ENCODE data around the gene TTC21B.

Gene TTC21B

DNA sequence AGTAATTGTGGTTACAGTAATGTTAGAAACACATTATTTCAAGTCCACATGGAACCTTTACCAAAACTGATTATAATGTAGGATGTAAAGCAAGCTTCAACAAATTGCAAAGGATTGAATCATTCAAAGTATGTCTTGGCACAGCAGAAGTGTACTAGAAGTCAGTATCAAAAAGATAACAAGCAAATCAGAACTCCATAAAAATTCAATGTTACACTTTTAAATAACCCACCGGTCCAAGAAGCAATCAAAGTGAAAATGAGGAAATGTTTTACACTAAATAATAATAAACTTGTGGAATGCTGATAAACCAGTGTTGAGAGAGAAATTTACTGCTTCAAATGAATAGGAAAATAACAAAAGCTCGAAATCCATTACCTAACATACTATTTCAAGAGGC lies 47.7 kb downstream of the TTC21B start:
- peak overlapping the region; percentile 5; the same call in 1 of the 2 replicates for H3K27ac ChIP-seq
- TF ChIP-seq, protein P1, sequence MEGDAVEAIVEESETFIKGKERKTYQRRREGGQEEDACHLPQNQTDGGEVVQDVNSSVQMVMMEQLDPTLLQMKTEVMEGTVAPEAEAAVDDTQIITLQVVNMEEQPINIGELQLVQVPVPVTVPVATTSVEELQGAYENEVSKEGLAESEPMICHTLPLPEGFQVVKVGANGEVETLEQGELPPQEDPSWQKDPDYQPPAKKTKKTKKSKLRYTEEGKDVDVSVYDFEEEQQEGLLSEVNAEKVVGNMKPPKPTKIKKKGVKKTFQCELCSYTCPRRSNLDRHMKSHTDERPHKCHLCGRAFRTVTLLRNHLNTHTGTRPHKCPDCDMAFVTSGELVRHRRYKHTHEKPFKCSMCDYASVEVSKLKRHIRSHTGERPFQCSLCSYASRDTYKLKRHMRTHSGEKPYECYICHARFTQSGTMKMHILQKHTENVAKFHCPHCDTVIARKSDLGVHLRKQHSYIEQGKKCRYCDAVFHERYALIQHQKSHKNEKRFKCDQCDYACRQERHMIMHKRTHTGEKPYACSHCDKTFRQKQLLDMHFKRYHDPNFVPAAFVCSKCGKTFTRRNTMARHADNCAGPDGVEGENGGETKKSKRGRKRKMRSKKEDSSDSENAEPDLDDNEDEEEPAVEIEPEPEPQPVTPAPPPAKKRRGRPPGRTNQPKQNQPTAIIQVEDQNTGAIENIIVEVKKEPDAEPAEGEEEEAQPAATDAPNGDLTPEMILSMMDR (conservative IDR thresholded peaks at IDR 0.05), result no peak

DNA sequence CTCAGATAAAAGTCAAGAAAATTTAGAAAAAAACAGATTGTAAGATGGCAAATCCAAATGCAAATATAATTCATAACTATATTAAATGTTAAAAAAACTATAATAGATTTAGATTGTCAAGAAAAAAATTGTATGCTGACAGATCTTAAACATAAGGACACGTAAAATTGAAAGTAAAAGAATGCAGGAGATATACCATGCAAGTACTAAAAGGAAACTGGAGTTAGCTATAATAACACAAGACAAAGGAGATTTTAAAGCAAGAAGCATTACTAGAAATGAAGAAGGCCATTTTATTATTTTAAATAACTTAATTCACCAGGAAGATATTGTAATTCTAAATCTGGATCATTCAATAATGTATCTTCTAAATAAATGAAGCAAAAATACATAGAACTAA lies 48.3 kb downstream of the TTC21B start:
- TF ChIP-seq, protein P1 (conservative IDR thresholded peaks at IDR 0.05), result no peak
- no peak overlapping the region for H3K27ac ChIP-seq

DNA sequence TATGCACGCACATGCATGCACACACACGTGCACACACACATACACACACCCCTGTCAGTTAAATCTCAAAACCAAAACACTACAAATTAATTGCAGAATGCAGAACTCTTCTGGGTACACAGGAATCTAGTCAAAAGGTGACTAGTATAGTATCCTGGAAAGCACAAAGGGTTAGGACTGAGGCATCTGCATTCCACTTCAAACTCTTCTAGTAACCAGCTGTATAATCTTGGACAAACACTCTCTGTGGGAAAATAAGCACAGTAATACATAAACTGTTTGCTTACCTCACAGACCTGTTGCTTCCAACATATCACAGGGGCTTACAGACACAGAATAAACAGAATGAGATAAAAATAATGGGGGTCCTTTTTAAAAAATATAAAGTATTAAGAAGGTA lies 49.1 kb downstream of the TTC21B start:
- TF ChIP-seq, protein P1 (conservative IDR thresholded peaks at IDR 0.05), result no peak
- peak overlapping the region; percentile 6; the same call in 1 of the 2 replicates for H3K27ac ChIP-seq

DNA sequence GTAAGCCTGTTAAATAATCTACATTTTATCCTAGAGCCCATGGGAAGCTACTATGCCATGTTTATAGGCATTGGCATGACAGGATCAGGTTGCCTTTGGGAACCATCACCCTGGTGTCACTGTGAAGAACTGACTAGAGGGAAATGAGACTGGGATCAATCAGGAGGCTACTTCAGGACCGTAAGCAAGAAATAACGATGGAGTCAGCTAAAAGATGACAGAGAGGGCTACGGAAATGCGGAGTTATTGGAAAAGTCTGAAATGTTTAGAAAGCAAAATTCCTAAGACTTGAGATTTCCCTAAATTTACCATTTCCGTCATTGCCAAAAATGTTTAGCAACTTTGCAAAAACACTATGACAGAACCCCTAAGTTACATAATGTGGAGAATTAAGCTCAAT lies 50.2 kb downstream of the TTC21B start:
- TF ChIP-seq, protein P1 (conservative IDR thresholded peaks at IDR 0.05), result no peak
- peak overlapping the region; percentile 84 for H3K27ac ChIP-seq

DNA sequence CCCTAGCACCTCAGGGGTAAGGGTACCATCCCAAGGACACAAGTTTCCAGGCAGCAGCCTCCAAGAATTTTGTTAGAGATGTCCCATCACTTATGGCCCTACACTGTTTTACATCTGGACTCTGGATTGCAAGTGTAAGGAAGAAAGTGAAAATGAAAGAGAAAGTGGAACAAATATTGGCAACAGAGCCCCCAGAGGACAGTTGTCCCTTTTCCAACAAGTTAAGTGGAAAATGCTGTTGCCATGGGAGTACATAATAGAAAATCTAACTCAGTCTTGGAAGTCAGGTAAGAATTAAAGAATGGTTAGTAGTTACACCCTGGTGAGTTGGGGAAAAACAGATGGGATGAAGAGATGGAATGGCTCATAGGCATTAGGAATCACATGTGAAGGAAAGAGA lies 50.6 kb downstream of the TTC21B start:
- H3K27ac ChIP-seq, result peak overlapping the region; percentile 84
- TF ChIP-seq, protein P1 (conservative IDR thresholded peaks at IDR 0.05), result no peak

DNA sequence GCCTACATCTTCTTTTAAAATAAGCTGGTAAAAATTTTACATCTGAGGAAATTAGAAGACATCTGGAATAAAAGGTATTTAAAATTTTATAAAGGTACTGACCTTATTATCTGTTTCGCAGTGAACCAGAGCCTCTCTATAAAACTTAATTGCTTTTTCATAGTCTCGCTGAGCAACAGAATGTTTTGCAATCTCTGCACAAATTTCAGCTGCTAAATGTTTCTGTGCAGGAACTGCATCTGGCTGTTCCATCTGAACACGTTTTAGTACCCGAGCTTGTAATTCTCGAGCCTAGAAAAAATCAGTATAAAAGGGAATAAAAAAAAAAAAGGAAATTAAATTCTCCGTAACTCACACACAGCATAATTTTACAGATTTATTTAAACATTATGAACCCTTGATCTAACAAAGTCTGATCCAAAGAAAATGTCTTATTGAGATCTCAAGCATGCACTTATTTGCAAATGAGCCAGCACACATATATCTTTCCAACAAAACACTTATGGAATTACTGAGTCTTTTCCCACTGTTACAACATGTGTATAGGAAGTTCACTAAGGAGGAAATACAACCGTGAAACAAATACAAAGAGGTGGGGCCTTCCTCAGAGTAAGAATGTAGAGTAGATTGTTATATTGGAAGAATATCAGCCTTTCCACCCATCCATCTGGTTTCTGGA lies 51.8 kb downstream of the TTC21B start:
- TF ChIP-seq, protein P1 (conservative IDR thresholded peaks at IDR 0.05), result no peak
- H3K27ac ChIP-seq, result peak overlapping the region; percentile 84

DNA sequence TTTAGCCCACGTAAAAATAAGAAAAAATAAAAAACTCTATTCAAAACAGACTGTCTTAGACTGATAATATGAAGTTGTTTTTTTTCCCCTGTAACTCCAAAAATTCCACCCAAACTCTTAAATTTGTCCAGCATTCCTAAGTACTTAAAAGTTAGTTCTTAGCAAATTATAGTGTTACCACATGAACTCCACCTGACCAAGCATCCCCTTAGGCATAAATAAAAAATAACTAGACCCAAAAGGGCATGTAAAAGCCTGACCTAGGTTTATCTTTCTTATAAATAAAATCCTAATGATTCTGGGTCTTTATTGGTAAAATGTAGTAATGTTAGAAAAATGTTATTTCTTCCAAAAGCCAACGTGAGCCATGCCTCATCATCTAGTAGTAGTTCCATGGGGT lies 54.3 kb downstream of the TTC21B start:
- TF ChIP-seq, protein P1 (conservative IDR thresholded peaks at IDR 0.05), result no peak
- H3K27ac ChIP-seq, result no peak overlapping the region
